MM.1S (cell line): ENCODE results near the gene BPIFB3.

Experiments
- EZH2 ChIP-seq: fragments of 300-600 bp; sonication (generic); optimal IDR thresholded peaks from 2 replicates; pipeline ENCODE3; 2017; ENCODE audit warnings: low read depth, mild to moderate bottlenecking, antibody characterized with exemption, low read length, mixed read lengths
- EZH2phosphoT487 ChIP-seq: fragments of 300-600 bp; sonication (generic); IDR thresholded peaks from 2 replicates; pipeline ENCODE4 v1.6.1; 2018; ENCODE audit warnings: antibody characterized with exemption, low read length
- TF ChIP-seq, protein P1 (sequence below): fragments of 300-600 bp; sonication (generic); IDR thresholded peaks from 2 replicates; pipeline ENCODE4 v1.5.1; 2016; ENCODE audit warnings: antibody characterized with exemption, low read length, mixed read lengths

DNA sequence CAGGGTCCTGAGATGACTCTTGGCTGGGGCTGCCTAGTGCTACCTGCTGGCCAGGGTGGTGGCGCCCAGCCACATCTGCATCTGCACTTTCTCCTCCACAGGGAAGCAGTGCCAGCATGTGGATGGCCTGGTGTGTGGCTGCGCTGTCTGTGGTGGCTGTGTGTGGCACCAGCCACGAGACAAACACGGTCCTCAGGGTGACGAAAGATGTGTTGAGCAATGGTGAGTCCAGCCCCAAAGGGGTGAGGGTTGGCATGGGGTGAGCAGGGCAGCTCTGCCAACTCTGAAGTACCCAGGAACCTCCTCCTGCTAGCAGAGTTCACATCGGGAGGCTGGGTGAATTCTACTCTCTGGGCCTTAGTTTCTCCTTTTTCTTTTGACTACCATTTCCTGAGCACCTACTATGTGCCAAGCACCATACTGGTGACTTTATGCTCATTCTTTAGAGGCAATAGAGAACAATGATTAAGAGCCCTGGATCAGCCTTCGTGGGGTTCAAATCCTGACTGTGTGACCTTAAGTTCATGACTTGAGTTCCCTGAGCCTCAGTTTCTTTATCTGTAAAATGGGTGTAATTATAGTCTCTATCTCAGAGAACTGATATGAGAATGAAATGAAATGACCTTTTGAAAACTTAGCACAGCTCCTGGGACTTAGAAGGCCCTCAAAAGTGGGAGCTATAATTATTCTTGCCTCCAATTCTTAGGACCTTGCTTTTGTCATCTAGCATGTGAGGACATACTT is 27.9 kb downstream of the BPIFB3 start:
- TF ChIP-seq, protein P1, sequence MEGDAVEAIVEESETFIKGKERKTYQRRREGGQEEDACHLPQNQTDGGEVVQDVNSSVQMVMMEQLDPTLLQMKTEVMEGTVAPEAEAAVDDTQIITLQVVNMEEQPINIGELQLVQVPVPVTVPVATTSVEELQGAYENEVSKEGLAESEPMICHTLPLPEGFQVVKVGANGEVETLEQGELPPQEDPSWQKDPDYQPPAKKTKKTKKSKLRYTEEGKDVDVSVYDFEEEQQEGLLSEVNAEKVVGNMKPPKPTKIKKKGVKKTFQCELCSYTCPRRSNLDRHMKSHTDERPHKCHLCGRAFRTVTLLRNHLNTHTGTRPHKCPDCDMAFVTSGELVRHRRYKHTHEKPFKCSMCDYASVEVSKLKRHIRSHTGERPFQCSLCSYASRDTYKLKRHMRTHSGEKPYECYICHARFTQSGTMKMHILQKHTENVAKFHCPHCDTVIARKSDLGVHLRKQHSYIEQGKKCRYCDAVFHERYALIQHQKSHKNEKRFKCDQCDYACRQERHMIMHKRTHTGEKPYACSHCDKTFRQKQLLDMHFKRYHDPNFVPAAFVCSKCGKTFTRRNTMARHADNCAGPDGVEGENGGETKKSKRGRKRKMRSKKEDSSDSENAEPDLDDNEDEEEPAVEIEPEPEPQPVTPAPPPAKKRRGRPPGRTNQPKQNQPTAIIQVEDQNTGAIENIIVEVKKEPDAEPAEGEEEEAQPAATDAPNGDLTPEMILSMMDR = no peak
- TF ChIP-seq EZH2 (no peak), EZH2phosphoT487 (no peak)
